Caki2 (cell line): ENCODE measurements around the gene CHST8. TPM values are rescaled to one million over a fixed set of nuclear protein-coding genes. Genes with fewer than 3 reads are reported as not detected.
"Not testable (repeated sequence)": the region's sequence is repeated elsewhere in the genome, so short reads cannot be mapped to it uniquely, and the experiment has no call there.

Source experiments
- DNase-seq: peaks from one replicate; pipeline ENCODE4 v3.0.0-alpha.2; 2015; ENCODE audit warnings: low read depth
- in situ Hi-C: cut with HindIII; loops from 2 replicates; pipeline ENCODE4 v1.10.0; 2016; ENCODE audit warnings: low sequenced_read_pairs, low pct_unique_long_range_greater_than_20kb, mixed read lengths
- total RNA-seq: library from RNA; depleted of rRNA; stranded (reverse); fragments of >200 nt; shearing (Covaris generic); gene quantifications from 2 replicates; pipeline ENCODE4 v1.2.3, GENCODE V29; 2014; ENCODE audit warnings: low replicate concordance

CHST8 gene
- total RNA-seq, 1 experiment from 2014 or later = not detected

DNA sequence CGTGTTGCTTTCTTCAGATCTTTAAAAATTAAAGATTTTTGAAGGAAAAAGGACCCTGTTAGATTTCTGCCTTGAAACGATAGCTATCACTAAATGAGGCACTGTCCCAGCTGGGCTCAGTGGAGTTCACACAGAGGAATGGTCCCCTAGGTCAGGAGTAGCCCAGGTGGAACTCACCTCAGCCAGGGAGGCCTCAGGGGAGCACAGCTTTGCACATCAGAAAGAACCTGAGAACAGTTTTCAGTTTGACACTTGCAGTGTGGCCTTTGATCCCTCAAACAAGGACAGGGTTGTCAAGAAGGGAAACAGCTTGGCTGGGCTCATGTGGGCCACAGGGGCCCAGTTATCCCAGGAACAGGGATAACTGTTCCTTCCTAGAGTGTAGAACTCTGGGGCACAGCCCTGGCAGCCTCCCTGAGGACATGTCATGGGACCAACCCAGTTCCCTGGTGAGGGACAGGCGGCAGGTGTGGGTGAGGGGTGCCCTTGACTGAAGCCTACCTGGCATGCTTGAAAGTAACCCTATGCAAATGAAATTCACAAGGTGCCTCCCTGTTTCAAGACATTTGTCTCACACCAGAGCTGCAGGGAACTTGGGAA lies 59.4 kb downstream of the CHST8 start:
- DNase-seq = no peak
- in situ Hi-C loops = no loop called here

DNA sequence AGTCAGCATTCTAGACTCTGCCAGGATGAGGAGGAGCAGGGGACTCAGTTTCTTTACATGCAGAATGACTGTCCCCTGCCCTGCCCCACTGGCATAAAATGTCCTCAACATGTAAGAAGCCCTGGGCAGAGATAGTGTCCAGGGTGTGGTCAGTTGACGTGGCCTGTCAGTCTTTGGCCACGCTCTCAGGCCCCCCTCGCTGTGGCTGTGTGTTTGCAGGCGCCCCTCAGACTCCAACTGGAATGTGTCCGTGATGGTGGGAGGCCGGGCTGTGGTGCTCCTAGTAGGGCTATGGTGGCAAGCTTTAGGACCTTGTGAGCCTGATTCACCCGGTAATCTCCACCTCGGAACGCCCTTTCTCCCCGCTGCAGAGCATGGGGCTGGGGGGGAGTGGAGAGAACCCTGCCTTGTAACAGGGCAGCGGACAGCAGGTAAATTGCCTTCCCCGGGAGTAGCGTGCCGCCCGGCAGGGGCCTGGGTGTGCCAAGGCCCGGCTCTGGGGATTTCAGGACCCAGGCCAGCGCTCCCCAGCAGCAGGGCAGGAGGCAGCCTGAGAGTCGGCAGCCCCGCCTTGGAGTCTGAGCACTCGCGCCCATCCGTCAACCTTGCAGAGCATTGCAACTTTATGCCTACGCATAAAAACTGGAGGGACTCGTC lies 62.3 kb downstream of the CHST8 start:
- DNase-seq = peak; percentile 53
- in situ Hi-C loops = no loop called here

DNA sequence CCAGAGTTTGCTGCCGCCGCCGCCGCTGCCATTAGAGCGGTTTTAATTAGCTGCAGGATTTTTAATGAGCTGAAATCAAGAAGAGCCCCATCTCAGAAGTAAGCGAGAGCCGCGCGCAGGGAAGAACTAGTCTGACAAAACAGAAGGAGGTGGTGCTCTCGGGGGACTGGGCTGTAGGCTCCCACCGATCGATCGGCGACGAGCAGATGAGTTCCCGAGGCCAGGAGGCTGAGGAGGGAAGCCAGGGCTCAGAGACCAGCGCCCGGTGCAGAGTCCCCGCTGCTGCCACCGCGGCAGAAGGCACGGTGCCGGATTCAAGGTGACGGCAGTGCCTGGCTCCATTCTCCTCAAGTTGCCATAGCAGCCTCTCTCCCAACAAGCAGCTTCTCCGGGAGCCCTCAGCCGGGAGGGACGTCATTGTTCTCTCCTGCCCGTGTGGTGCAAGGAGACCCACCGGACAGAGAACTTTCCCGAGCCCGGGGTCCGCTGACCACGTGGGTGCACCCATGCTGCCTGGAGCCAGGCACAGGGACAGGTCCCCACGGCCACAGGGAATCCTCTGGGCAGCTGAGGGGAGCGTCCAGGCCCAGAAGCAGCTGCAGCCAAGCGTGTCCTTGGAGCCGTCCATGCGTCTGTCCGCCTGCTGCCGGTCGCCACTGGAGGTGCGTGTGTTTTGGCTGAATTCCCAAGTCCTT lies 62.9 kb downstream of the CHST8 start:
- no peak for DNase-seq
- in situ Hi-C loops = no loop called here

DNA sequence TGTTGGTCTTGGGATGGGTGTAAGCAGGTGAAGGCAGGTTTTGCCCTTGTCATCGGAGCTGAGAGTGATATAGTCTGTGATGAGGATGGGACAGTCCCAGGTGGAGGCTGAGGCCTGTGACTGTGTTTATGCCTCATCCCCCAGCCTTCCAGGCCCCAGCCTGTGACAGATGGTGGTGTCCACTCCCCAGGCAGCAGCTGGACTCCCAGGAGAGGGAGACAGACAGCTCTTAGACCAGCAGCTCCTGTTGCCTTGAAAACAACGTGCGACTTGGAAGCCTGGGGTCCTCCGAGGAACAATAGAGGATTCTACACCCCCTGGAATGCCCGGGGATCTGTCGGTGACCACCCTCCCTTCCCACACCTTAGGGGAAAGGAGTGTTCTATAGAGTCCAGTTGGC lies 63.8 kb downstream of the CHST8 start:
- in situ Hi-C loops = no loop called here

DNA sequence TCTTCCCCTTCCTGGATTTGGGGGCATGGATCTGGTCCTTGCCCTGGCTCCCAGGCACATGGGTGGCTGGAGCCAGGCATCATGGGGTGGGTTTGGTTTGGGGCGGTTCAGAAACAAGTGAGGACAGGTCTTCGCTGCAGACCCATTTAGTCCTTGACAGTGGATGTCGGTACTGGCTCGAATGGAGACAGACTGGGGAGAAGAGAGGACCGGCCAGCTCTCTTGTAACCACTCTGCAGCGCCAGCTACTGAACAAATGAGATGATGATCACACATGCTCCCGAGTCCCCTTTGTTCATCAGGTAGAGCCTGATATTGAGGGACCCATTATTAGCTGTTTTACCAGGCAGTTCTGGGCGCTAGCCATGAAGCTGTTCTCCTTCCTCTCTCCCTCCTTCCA lies 64.5 kb downstream of the CHST8 start:
- in situ Hi-C loops = no loop called here
- DNase-seq = no peak

More for the DNA sequence above, 63.8 kb downstream of the CHST8 start:
- no peak for DNase-seq

GRCh38 chr19:33686687-33687480 lies 65.1 kb downstream of the CHST8 start:
- DNase-seq = no peak
- in situ Hi-C loops = no loop called here

DNA sequence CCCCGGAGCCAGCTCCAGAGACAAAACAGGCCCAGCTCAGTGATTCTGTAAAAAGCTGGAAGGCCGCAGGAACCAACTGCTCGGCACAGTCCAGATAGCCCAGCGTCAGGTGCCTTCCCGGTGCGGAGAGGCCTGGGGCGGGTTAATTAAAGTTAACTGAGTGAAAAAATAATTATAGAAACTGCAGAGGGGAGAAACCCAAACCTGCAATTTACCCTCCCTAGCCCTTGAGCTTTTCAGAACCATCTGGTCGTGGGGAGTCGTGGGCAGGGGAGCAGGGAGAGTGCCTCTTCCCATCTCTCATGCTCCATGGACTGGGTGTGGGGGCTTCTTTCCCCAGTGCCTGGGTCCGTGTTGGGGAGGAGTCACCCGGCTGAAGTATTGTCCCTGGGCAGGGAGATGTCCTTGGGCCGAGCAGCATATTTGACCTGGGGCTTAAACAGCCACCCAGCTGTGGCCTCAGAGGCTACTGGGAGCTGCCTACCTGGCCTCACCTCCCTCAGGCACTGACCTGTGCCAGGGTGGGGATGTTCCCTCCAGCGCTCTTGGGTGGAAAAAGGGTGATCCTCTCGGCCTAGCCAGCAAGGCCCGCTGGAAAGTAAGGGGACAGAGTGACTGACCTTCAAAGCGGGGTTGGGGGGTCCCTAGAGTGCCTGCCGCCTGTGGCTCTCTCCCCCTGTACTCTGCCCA lies 65.9 kb downstream of the CHST8 start:
- in situ Hi-C loops = no loop called here

DNA sequence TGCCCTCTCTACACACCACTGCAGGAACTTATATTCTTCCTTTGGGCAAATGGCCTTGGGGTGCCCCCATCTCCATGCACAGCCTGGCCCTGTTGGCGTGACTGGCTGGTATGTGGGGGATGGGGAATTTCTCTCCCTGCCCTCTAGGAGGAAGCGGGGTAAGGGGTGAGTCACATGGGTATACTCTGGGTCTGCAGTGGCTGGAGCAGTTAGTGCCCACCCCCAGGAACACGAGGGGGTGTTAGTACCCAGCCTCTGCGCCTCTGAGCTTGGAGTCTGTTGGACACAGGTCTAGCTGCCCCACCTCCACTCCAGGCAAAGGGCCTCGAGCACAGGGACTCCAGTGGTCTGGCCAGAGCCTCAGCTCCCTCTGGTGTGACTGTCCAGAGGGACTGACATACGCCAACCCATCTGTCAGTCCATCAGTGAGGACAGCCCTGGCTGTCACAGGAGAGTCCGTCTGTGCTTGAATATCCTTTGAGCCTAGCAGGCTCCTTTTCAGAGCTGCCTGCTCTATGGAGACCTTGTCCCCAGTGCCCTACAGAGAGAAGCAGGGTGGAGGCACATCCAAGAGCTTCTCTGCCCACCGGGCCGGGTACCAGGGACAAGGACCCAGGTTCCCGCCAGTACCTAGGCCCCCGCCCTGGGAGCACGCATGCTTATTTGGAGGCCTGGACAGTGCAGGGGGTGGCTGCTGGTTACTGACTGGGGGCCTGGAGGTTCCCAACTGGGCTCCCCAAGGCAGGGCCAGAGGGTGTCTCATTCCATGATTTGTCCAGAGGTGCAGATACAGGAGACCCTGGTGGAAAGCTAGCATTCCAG lies 66.6 kb downstream of the CHST8 start:
- DNase-seq = no peak
- in situ Hi-C loops = no loop called here

More for the DNA sequence above, 65.9 kb downstream of the CHST8 start:
- DNase-seq = no peak

GRCh38 chr19:33689138-33689746 lies 67.5 kb downstream of the CHST8 start:
- in situ Hi-C loops = no loop called here

GRCh38 chr19:33689868-33690267 lies 68.1 kb downstream of the CHST8 start:
- no peak for DNase-seq
- in situ Hi-C loops = no loop called here

More at GRCh38 chr19:33689138-33689746, 67.5 kb downstream of the CHST8 start:
- no peak for DNase-seq

DNA sequence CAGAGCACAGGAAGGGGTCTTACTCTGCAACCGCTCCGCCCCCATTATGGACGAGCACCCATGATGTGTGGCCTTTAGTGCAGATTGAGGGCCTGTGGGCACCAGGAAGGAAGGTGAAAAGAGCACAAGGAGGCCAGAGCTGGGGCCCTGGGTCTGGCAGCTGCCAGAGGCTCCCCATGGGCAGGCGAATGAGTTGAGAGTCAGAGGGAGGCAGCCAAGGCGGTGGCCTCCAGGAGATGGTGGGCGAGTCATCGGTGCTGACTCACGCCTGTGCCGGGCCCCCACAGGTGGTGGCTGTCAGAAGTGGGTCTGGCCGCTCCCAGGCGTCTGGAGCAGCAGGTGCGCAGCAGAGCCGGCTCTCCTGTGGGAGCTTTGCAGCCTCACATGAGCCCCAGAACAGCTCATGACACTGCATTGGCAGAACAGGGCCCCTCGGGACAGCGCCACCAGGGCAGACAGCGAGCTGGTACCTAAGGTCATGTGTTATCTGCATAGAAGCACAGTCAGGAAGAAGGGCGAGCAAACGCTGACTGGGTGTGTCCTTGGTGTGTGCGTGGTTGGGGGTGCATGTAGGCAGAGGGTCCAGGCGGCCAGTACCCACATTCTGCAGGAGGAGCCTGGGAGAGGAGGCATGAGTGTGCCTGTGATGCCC lies 68.8 kb downstream of the CHST8 start:
- in situ Hi-C loops = no loop called here
- no peak for DNase-seq

GRCh38 chr19:33691030-33691427 lies 69.3 kb downstream of the CHST8 start:
- in situ Hi-C loops = no loop called here
- no peak for DNase-seq

GRCh38 chr19:33691736-33692135 lies 70.0 kb downstream of the CHST8 start:
- in situ Hi-C loops = no loop called here
- DNase-seq = no peak

DNA sequence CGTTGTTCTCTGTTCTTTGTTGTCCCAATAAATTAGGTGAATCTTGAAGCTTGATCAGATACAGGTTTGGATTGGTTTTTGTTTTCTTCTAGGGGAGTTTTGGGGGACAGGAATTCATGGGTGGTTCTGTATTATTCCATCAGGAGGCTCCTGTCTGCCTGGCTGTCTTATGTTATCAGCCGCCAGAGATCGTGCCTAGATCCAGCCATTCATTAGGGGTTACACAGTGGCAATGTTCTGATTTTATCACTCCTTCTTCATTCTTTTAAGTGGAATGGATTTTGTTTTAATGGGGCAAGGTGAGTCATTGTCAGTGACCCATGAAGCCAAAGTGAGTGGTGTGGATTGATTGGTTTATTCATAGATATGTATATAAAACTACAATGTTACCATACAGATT lies 71.9 kb downstream of the CHST8 start:
- in situ Hi-C loops = no loop called here
- DNase-seq = no peak

GRCh38 chr19:33695547-33695946 lies 73.8 kb downstream of the CHST8 start:
- DNase-seq, in situ Hi-C loops: not testable (repeated sequence)

DNA sequence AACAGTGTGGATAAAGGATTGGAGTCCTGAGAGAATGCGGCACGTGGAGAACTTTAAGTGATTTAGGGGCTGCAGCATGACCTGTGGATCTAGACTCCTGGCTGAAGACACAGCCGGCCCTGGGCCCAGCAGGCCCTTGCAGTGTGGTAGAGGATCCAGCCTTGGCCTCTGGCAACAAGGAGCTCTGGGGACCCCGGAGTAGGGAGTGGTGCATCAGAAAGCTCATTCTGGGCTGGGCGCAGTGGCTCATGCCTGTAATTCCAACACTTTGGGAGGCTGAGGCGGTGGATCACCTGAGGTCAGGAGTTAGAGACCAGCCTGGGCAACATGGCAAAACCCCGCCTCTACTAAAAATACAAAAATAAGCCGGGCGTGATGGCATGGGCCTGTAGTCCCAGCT lies 76.0 kb downstream of the CHST8 start:
- in situ Hi-C loops = no loop called here
- DNase-seq = no peak
